ENCODE results near the gene CREG2.

CREG2 gene

DNA sequence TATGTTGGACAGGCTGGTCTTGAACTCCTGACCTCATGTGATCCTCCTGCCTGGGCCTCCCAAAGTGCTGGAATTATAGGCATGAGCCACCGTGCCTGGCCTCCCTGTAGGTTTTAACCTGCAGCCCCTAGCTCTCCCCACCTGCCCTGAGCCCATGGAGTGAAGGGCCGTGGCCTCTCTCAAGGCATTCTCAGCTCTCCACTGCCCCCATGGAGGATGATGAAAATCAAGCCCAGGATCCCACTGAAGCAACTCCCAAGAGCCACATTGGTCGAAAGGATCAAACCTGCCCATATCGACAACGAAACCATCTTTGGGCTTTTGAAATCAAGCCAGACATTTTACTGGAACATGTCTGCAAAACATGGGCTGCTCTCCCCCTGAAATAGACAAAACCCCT lies 22.4 kb upstream of the CREG2 start:
- no peak for DNase-seq (ENCODE audit: low spot score)

DNA sequence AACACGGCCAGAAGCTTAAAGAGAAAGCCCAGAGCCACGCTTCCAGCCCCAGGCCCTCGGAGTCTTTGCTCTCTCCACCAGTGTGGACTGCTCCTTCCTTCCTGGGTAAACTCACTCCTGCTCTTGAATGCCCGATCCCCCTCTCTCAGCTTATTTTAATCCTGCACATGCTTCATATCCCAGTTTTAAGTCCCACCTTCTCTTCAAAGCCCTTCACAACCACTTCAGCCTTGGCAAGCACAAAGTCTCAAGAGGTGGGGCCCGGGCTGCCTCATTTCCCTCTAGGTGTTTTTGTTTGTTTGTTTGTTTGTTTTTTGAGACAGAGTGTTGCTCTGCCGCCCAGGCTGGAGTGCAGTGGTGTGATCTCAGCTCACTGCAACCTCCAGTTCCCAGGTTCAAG lies 21.6 kb upstream of the CREG2 start:
- DNase-seq (ENCODE audit: low spot score): no peak

DNA sequence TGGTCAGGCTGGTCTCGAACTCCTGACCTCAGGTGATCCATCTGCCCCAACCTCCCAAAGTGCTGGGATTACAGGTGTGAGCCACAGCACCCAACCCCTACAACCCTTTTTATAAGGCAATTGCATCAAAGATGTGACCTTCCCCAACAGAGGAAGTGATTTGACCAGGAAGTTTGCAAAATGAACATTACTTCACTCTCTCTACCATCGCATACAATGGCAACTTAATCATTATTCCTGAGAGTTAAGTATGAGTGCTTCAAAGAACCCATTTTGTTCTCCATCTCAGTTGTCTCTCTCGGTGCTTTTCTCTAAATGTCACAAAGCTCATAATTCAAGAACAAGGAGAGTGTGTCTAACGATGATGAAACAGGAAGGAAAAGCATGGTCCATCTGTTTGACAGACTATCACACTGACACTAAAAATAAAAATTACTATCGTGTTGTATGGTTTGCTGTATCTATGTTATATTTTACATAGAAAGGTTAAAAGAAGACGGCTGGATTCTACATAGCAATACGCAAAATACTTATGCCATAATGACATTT lies 18.1 kb upstream of the CREG2 start:
- no peak for DNase-seq (ENCODE audit: low spot score)

DNA sequence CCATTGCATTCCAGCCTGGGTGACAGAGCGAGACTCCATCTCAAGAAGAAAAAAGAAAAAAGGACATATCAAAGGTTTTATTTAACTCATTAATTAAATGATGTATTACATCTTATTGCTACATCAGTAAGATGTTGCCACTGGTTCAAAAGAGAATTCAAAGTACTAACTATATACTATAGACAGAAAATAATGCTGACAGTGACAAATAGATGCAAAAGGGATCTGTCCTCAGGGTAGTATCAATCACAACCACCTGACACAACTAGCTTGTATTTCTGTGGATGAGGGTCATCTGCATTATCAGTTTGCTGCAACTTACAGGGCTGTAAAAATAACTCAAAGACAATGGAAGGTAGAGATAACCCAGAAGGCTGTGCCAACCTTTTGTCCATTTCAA lies 16.4 kb upstream of the CREG2 start:
- no peak for DNase-seq (ENCODE audit: low spot score)

DNA sequence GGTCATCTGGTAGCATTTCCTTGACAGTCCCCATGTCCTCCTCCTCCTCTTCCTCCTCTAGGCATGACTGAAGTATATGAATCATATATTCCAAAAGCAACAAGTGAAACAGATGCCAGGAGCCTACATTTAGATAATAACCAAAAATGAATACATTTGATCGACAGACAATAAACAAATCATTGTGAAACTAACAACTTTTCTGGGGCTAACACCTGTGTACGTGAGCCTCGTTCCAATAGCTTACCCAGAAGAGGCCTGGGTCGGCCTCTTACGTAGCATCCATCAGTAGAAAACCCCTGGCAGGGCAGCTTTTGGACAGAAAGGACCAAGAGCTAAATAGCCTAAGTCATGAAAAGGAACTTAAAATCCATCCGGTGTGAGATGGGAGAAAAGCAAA lies 15.3 kb upstream of the CREG2 start:
- no peak for DNase-seq (ENCODE audit: low spot score)

DNA sequence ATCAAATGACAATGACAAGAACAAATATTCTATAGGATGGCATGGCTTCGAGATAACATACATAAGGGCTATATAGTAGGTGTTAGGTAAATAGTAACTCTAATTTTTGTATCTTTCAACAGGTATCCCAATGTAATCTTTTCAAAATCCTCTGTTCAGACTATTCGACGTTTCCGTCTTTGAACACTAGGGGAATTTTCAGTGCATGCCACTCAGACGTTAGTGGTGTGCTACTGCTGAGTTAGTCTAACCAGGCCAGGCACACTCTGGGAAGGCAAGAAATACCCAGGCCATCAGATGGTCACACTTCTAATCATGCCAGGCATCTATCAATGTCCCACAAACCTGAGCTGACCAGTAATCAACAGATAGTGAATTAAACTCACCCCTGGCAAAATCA lies 14.6 kb upstream of the CREG2 start:
- no peak for DNase-seq (ENCODE audit: low spot score)

DNA sequence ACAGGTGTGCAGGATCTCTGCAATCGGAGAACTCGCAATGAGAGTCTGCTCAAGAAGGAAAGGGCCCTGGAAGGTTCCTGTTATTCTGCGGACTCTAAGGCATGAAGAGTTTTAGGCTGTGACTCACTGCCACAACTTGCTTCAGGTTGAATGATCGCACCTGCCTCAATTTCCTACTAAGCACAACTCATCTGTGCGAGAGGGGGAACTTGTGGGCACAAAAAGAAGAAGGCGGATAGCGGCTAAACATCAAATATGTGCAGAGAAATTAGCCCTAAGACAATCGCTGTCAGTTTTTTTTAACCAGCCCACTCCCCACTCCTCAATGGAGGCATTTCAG lies 14.0 kb upstream of the CREG2 start:
- no peak for DNase-seq (ENCODE audit: low spot score)

DNA sequence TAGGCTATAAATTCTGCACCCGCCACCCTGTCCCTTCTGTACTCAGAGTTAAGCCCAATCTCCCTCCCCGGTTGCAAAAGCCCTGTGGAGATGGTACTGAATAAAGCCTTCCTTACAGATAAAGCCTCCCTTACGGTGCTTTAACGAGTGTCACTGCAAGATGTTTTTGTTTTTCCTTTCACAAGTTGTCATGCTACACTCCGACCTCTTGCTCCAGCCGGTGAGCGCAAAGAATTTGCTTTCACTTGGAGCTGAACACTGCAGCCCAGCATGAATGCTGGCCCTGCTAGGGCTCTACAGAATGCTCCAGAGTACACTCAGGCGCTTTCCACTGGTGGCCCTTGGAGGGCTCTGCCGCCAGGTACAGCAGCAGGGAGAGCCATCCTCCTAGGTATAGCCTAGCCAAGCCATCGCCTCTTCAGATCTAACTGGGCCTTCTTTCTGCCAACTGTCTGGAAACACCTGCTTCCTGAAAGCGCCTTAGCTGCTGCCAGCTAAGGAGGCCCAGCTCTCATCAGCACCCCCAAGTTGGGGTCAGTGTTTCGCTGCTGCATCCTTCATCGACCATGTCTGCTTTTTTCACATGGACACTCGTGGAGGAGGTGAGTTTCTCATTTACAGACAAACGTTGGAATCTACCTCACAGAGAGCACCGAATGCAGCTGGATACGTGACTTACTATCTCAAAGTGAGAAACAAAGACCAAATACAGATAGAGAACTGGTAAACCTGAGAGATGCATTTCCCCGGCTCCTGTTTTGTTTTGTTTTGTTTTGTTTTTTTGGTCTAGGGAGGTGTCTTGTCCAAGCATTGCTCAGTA lies 13.4 kb upstream of the CREG2 start:
- no peak for DNase-seq (ENCODE audit: low spot score)

DNA sequence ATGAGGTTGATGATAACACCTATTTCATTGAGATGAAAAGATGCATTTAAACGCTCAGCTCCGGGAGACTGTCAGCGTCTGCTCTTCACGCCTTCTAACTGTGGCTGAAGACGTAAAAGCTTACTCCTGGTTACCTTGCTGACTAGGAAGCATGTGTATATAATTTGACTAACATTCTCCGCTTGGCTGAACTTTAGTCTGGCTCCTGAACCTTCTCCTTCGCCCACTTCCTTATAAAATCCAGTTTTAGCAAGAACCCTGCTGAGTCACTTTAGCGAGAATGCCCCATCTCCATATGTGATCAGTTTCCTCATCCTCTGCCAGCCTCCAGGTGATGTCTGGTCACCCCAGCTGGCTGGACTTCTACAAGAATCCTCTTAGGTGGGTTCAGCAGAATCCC lies 12.7 kb upstream of the CREG2 start:
- DNase-seq (ENCODE audit: low spot score): no peak

DNA sequence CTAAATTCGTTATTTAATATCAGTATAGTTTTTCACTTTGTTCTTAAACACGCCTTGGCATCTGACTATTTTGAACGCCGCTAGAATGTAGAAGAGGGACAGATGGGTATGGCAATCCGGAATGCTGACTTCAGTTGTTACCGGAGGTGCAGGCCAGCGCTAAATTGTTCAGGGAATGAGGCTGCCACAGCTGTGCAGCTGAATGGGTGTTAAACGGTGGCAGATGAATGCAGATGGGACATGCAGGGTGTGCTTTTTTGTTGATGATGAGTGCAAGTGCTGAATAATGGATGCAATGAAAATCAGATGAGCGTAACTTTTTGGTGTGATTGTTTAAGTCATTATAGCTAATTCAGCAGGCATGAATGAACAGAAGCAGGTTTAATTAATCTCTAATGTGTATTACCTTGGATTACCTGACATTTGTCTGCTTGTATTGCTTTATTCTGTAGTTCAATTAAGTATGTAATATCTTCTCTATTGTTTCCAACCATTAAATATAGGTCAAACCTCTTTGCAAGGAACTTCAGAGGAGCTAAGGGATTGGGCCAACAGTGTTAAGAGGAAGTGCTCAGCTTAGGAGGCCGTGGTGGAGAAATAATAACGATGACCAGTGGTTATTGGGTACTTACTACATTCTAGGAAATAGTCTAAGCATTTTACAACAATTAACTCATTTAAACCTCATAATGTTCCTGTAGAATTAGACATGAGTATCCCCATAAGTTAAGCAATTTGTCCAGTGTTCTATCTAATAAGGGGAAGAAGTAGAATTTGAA lies 11.9 kb upstream of the CREG2 start:
- DNase-seq (ENCODE audit: low spot score): no peak

DNA sequence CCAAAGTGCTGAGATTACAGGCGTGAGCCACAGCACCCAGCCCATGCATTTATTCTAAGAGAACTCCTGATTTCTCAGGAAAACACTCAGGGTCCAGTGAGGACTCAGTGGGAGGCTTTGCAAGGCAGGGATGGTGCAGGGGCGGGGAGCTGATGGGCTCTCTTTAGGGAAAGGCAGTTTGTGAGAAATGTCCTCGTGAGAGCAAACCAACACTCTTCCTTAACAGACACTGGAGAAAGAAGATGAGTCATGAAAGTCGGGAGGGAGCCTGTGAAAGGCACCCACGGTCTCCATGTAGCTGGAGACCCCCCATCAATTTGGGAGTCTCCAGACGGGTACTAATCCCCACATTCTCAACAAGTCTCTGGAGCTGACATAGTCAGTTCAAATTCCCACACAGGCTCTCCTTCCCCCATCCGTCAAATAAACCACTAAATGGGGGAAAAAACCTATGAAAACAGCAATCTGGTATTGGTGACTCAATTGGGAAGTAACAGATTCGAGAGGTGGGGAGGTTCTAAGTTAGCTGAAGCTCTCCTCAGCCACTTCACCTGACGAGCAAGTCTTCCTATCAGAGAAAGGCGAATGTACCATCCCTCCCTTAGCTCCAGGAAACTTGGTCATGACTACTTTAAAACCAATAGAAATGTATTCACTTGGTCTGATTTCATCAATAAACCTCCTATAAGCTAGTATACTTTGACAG lies 11.0 kb upstream of the CREG2 start:
- DNase-seq (ENCODE audit: low spot score): no peak

DNA sequence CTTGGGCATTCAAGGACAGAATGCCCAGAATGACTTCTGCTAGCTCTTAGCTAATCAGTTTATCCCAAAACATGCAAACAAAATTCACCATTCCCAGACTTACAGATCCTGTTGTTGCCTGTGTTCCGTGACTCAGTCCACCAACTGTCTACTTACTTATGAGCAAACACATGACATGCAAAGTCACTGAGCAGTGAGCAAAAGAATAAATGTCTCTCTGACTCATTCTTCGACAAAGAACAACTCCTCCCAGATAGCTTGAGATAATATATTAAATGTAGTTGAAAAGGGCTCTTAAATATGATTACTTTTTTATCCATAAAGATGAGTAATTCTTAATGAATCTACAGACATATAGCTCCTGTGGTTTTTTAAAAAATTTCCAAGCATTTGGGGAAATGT lies 9.0 kb upstream of the CREG2 start:
- peak; percentile 96 for DNase-seq (ENCODE audit: low spot score)

DNA sequence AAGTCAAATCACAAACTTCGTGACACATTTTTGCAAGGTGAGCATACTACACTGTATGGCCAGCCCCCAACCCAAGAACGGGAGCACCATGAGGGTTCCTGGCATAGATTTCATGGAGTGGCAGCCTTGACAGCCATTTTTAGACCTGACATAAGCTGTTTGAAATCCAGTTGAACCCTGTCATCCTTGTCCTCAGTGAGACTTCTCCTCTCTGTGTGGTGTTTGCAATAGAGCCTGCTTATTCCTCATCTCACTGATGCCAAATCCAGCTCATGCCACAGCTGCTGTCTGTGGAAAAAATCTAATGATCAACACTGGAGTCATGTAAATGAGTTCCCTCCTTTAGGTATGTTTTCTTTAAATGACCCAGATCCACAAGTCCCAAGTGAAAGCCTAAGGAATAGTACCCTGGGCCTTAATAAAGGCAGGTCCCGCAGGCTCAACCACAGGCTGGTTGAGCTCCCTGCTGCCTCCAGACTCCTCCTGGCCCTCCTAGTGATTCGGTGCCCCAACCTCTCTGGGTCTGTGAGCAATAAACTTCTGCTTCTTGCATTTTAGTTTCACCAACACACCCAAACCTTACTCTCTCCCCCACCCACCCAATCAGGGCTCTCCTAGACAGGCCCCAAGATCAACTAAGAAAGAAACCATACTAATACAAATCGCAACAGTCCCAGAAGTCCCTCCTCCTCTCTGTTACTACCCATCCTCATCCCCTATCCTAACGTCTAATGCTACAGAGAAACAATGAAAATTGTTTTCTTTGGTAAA lies 8.4 kb upstream of the CREG2 start:
- no peak for DNase-seq (ENCODE audit: low spot score)

DNA sequence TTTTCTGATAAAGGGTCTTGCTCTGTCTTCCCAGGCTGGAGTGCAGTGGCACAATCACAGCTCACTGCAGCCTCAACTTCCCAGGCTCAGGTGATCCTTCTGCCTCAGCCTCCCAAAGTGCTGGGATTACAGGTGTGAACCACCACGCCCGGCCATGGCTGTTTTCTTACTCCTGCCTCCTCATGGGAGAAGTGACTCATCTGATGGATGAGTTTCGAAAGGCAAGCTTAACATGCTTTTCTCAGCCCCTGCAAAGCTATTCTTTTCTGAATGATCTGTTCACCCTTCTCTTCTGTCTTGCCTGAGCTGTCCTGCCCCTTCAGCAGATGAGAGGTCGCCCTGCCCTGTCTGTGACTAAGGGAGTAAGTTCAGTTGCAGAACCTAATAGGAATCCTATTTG lies 929 bp upstream of the CREG2 start:
- DNase-seq (ENCODE audit: low spot score): no peak

DNA sequence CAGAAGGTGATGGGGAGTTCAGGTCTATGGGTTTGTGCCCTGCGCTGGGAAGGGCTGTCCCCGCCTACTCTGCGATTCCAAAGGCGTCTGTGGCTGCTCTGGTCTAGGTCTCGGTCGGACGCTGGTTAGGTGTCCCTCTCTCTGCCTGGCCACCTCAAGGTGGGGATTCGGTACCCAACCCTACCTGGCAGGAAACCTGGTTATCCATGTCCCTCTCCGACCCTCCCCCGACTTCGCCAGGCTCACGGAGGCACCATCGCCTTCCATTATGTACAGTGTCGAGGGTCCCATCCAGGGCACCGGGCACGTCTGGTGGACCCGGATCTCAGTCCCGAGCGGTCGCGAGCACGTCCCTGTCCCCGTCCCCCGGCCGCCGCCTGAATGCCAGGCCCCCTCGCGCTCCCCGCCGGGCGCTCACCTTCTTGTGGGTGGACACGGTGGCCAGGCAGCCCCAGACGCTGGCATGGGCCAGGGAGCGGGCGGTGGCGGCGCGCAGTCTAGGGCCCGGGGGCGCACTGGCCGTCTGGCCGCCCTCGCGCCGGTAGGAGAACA lies 628 bp downstream of the CREG2 start:
- no peak for DNase-seq (ENCODE audit: low spot score)

DNA sequence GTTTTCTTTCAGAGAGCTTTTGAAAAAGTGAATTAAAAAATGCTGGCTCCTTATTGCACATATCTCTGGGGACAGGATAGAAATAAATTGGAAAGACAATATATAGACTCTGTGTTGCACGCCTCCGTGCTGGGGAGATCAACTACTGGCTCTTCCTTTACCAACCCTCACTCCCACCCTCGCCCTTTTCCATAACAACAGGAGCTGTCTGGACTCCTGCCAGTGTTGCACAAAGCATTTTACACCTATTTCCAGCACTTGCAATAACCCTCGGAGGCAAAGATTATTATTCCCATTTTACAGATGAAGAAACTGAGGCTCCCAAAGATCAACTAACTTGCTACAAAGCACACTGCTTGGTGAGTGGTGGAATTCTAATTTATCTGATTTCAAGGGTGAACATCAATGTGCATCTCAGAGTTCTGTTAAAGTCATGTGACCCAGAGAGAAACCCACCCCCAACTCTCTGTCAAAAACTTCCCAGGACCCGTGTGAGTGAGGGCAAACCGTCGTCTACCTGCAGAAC lies 4.2 kb downstream of the CREG2 start:
- DNase-seq (ENCODE audit: low spot score): no peak

DNA sequence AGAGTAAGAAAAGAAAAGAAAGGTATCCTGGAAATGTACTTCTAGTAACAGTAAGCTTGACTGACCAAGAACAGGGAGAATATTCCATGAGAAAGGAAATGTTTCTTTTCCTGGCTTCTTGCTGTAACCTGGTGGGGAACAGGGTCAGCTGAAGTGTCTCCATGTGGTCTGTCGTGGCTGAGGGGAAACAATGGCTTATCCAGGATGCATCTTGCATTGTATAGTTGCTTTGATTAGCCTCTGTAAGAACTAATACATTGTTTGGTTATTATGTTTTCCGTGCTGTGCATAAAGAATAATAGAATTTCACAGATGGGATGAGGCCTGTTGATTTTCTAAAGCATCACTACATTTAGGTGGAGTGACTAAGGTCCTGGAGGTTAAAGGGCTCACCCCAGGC lies 4.9 kb downstream of the CREG2 start:
- DNase-seq (ENCODE audit: low spot score): peak; percentile 76

DNA sequence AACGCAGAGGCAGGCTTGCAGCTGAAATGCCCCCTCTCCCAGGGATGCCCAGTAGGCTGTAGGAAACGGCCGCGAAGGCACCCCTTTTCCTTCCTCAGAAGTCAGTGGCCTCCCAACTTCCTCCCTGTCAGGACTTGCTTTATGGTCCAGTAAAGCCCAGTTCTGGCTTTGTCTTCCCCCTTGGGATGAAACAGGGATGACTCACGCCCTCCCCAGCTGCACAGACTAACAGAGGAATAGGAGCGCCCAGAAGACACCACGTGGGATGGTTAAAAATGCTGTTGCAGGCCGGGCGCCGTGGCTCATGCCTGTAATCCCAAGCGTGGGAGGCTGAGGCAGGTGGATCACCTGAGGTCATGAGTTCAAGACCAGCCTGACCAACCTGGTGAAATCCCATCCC lies 6.9 kb downstream of the CREG2 start:
- peak; percentile 82 for DNase-seq (ENCODE audit: low spot score)

DNA sequence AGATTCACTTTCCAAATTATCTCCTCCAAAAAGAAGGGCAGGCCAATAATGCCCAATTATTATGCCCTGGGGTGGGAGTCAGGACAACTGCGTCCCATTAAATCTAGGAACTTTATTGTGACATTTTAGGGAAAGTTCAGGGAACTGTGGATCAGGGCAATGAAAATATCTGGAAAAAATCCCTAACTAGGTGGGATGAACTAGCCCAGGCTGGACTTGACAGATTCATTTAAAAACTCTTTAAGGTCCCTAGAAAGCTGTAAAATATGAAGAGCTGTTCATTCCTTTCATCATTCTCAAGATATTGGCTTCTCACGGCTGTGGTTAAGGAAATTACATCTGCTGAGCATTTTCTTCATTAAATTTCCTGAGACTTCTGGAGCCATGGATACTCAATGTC lies 8.2 kb downstream of the CREG2 start:
- DNase-seq (ENCODE audit: low spot score): no peak

DNA sequence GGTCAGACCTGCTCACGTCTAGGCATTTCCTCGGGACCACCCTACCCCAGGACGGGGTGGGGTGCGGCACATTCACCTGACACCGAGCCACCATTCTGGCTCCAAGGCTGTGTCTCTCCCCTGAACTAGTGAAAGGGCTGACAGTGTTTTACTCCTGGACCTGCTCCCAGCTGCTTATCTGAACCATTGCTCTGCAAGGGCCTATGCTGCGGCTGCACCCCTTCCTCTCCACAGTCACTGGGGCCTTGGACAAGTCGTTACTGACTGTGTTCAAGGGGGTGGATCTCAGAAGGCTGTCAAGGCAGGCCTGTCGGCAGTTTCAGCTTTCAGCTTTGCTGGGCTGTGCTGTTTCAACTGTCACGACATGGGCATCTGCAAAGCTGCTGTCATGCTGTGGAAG lies 11.7 kb downstream of the CREG2 start:
- DNase-seq (ENCODE audit: low spot score): no peak

DNA sequence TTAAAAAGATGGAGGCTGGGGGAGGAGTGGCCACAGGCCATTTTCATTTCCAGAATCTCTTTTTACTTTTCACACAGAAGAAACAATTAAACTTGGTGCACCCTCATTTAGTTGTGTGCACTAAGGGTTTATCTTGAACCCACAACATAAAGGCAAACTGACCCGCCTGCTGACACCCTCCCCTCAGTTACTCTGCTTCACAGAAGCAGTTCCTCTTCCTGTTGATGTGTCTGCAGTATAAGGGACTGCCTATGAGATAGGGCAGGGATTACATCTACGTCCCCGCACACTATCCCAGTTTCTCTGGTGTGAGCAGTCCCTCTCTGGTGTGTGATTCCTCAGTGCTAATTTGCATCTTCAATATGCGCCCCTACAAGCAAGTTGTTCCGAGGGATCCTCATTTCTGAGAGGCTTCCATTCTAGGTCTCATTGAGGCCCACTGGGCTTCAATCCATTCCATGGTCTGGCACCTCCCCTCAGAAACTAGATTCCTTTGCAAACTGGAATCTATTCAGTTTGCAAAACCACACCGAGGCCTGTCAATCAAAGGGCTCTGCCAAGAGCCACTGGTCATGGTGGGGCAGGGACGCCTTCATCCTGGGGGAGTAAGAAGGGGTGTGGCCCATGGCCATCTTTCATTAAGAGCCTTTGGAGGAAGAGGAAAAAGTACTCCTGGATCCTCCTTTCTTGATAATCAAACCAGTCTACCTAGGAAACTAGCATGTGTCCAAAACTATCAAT lies 12.3 kb downstream of the CREG2 start:
- DNase-seq (ENCODE audit: low spot score): no peak

Measured in kidney capillary endothelial cell (primary cell).